HCT116 (cell line): Measurements from ENCODE around the gene APOL6.

Source experiments
- CBX3 ChIP-seq: IDR thresholded peaks from 2 replicates; pipeline ENCODE4 v1.6.1; 2012; ENCODE audit warnings: low read depth
- EZH2 ChIP-seq: fragments of 200-600 bp; sonication (generic); IDR thresholded peaks from 2 replicates; pipeline ENCODE4 v1.6.1; 2017; ENCODE audit warnings: antibody characterized with exemption, mixed run types
- EZH2phosphoT487 ChIP-seq: fragments of 200-600 bp; IDR thresholded peaks from 2 replicates; pipeline ENCODE4 v1.6.1; 2018; ENCODE audit warnings: antibody characterized with exemption, borderline replicate concordance
- JUND ChIP-seq: IDR thresholded peaks from 2 replicates; pipeline ENCODE4 v1.6.1; 2012
- POLR2A ChIP-seq: IDR thresholded peaks from 2 replicates; pipeline ENCODE4 v1.7.0; 2011; ENCODE audit warnings: borderline replicate concordance; ENCODE audit not compliant: insufficient read depth, insufficient read length; ENCODE audit errors: extremely low read depth
- RAD21 ChIP-seq: IDR thresholded peaks from 2 replicates; pipeline ENCODE4 v1.6.1; 2012; ENCODE audit warnings: low read depth, mild to moderate bottlenecking
- YY1 ChIP-seq: IDR thresholded peaks from 2 replicates; pipeline ENCODE4 v1.6.1; 2011; ENCODE audit warnings: low read length, low read depth, moderate library complexity, mild to moderate bottlenecking; ENCODE audit not compliant: insufficient replicate concordance; ENCODE audit errors: extremely low read depth
- TF ChIP-seq, protein P1 (sequence below), 3 experiments: fragments of 200-600 bp in 1 of 3; sonication (generic) in 1 of 3; IDR thresholded peaks in 2 of 3; conservative IDR thresholded peaks in 1 of 3; 2 replicates each; pipeline ENCODE4 v1.5.1; 2012 to 2017; ENCODE audit warnings: low read depth in 2 of 3, low read length in 2 of 3, antibody characterized with exemption in 1 of 3, borderline replicate concordance in 1 of 3, control low read depth in 1 of 3, mild to moderate bottlenecking in 1 of 3, mixed read lengths in 1 of 3, mixed run types in 1 of 3, moderate library complexity in 1 of 3; ENCODE audit not compliant: insufficient read depth in 1 of 3
- TF ChIP-seq, protein P2 (sequence below): IDR thresholded peaks from 2 replicates; pipeline ENCODE4 v1.6.1; 2012
- TF ChIP-seq, protein P3 (sequence below): IDR thresholded peaks from 2 replicates; pipeline ENCODE4 v1.6.1; 2012
- TF ChIP-seq, protein P4 (sequence below): IDR thresholded peaks from 2 replicates; pipeline ENCODE4 v1.6.1; 2012; ENCODE audit warnings: low read depth

DNA sequence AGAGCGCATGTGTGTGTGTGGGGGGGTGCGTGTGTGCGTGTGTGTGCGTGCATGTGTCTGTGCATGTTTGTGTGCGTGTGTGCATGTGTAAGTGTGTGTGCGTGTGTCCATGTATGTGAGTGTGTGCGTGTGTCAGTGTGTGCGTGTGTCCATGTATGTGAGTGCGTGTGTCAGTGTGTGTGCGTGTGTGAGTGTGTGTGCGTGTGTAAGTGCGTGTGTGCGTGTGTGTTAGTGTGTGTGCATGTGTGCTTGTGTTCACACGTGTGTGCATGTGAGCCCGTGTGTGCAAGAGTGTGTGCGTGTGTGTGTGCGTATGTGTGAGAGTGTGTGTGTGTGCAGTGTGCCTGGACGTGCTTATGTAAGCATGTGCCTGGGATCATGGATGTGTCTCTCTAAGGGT lies 14.7 kb upstream of the APOL6 start:
- TF ChIP-seq POLR2A (no peak), EZH2 (no peak), CBX3 (no peak), JUND (no peak), EZH2phosphoT487 (no peak), YY1 (no peak), RAD21 (no peak)
- TF ChIP-seq, protein P1, sequence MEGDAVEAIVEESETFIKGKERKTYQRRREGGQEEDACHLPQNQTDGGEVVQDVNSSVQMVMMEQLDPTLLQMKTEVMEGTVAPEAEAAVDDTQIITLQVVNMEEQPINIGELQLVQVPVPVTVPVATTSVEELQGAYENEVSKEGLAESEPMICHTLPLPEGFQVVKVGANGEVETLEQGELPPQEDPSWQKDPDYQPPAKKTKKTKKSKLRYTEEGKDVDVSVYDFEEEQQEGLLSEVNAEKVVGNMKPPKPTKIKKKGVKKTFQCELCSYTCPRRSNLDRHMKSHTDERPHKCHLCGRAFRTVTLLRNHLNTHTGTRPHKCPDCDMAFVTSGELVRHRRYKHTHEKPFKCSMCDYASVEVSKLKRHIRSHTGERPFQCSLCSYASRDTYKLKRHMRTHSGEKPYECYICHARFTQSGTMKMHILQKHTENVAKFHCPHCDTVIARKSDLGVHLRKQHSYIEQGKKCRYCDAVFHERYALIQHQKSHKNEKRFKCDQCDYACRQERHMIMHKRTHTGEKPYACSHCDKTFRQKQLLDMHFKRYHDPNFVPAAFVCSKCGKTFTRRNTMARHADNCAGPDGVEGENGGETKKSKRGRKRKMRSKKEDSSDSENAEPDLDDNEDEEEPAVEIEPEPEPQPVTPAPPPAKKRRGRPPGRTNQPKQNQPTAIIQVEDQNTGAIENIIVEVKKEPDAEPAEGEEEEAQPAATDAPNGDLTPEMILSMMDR (IDR thresholded peaks at IDR 0.05 in 2 of 3, conservative IDR thresholded peaks at IDR 0.05 in 1 of 3; ENCODE audit: borderline replicate concordance in 1 of 3, insufficient read depth in 1 of 3, low read depth in 2 of 3, low read length in 2 of 3) = no peak
- TF ChIP-seq, protein P2, sequence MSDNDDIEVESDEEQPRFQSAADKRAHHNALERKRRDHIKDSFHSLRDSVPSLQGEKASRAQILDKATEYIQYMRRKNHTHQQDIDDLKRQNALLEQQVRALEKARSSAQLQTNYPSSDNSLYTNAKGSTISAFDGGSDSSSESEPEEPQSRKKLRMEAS = no peak
- TF ChIP-seq, protein P3, sequence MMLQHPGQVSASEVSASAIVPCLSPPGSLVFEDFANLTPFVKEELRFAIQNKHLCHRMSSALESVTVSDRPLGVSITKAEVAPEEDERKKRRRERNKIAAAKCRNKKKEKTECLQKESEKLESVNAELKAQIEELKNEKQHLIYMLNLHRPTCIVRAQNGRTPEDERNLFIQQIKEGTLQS = no peak
- TF ChIP-seq, protein P4, sequence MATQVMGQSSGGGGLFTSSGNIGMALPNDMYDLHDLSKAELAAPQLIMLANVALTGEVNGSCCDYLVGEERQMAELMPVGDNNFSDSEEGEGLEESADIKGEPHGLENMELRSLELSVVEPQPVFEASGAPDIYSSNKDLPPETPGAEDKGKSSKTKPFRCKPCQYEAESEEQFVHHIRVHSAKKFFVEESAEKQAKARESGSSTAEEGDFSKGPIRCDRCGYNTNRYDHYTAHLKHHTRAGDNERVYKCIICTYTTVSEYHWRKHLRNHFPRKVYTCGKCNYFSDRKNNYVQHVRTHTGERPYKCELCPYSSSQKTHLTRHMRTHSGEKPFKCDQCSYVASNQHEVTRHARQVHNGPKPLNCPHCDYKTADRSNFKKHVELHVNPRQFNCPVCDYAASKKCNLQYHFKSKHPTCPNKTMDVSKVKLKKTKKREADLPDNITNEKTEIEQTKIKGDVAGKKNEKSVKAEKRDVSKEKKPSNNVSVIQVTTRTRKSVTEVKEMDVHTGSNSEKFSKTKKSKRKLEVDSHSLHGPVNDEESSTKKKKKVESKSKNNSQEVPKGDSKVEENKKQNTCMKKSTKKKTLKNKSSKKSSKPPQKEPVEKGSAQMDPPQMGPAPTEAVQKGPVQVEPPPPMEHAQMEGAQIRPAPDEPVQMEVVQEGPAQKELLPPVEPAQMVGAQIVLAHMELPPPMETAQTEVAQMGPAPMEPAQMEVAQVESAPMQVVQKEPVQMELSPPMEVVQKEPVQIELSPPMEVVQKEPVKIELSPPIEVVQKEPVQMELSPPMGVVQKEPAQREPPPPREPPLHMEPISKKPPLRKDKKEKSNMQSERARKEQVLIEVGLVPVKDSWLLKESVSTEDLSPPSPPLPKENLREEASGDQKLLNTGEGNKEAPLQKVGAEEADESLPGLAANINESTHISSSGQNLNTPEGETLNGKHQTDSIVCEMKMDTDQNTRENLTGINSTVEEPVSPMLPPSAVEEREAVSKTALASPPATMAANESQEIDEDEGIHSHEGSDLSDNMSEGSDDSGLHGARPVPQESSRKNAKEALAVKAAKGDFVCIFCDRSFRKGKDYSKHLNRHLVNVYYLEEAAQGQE = no peak
